Skeletal muscle satellite cell (primary cell): ENCODE results near the gene CCDC159.
A peak's percentile ranks its signal among the peaks of the same experiment; 100 is the strongest.
"Not testable (repeated sequence)": the region's sequence is repeated elsewhere in the genome, so short reads cannot be mapped to it uniquely, and the experiment has no call there.

Source experiments
- H3K27me3 ChIP-seq: 2 replicates; pipeline ENCODE4 v1.7.0; 2013; ENCODE audit warnings: low read length; ENCODE audit not compliant: control insufficient read depth, insufficient read depth
- H3K36me3 ChIP-seq: 2 replicates; pipeline ENCODE4 v1.7.0; 2013; ENCODE audit warnings: mild to moderate bottlenecking, control low read depth, low read length; ENCODE audit not compliant: insufficient read depth
- H3K4me1 ChIP-seq: 2 replicates; pipeline ENCODE4 v1.7.0; 2013; ENCODE audit warnings: low read length; ENCODE audit not compliant: control insufficient read depth, insufficient read depth
- H3K4me2 ChIP-seq: 2 replicates; pipeline ENCODE4 v1.7.0; 2013; ENCODE audit warnings: mild to moderate bottlenecking, low read length
- H3K4me3 ChIP-seq: 2 replicates; pipeline ENCODE4 v1.7.0; 2013; ENCODE audit warnings: low read length
- H3K9ac ChIP-seq: 2 replicates; pipeline ENCODE4 v1.7.0; 2013; ENCODE audit warnings: mild to moderate bottlenecking, low read depth, low read length, moderate library complexity
- H3K9me3 ChIP-seq: replicated peaks from 2 replicates; pipeline ENCODE4 v1.7.0; 2013; ENCODE audit warnings: mild to moderate bottlenecking, control low read depth, low read length

CCDC159 gene

GRCh38 chr19:11373885-11374432 is 27.6 kb downstream of the CCDC159 start:
- H3K9ac ChIP-seq: no peak overlapping the region
- peaks cover 38% of the 10 kb centered on the region for H3K4me1 ChIP-seq
- H3K4me3 ChIP-seq: peak overlapping the region; percentile 80
- no peaks in the 10 kb centered on the region for H3K36me3 ChIP-seq
- H3K4me2 ChIP-seq: peak overlapping the region; percentile 82
- no peaks in the 10 kb centered on the region for H3K9me3 ChIP-seq
- no peaks in the 10 kb centered on the region for H3K27me3 ChIP-seq

- peak within 1 kb of the TSS; percentile 80 for H3K4me3 ChIP-seq
- H3K9me3 ChIP-seq: no peaks in the 10 kb centered on the region
- peak within 1 kb of the TSS; percentile 82 for H3K4me2 ChIP-seq
- H3K36me3 ChIP-seq: no peaks in the 10 kb centered on the region
- peak within 1 kb of the TSS; percentile 85 for H3K9ac ChIP-seq
- peaks cover 39% of the 10 kb centered on the region for H3K4me1 ChIP-seq
- no peaks in the 10 kb centered on the region for H3K27me3 ChIP-seq
These were observed 28.3 kb downstream of the CCDC159 start, which contains the start of gene SWSAP1 for GRCh38 chr19:11374433-11375142. Gene SWSAP1 (plus strand): TSS chr19:11374666. CDS start chr19:11374681, 15 bp downstream.

- peak overlapping the region; percentile 80 for H3K4me3 ChIP-seq
- H3K9me3 ChIP-seq: no peaks in the 10 kb centered on the region
- H3K4me1 ChIP-seq: peaks cover 41% of the 10 kb centered on the region
- peak overlapping the region; percentile 72 for H3K9ac ChIP-seq
- peak overlapping the region; percentile 82 for H3K4me2 ChIP-seq
- no peaks in the 10 kb centered on the region for H3K36me3 ChIP-seq
- no peaks in the 10 kb centered on the region for H3K27me3 ChIP-seq
These were observed 29.0 kb downstream of the CCDC159 start for GRCh38 chr19:11375143-11375948.

- H3K27me3 ChIP-seq: no peaks in the 10 kb centered on the region
- H3K4me1 ChIP-seq: peaks cover 55% of the 10 kb centered on the region
- no peak overlapping the region for H3K4me3 ChIP-seq
- H3K9me3 ChIP-seq: no peaks in the 10 kb centered on the region
- no peaks in the 10 kb centered on the region for H3K36me3 ChIP-seq
- H3K9ac ChIP-seq: peak overlapping the region; percentile 1
- H3K4me2 ChIP-seq: peak overlapping the region; percentile 30
These were observed 30.9 kb downstream of the CCDC159 start for GRCh38 chr19:11377237-11377636.

- Histone ChIP-seq H3K4me1 (peaks cover 55% of the 10 kb centered on the region), H3K27me3 (peaks cover 3% of the 10 kb centered on the region)
These were observed 31.4 kb downstream of the CCDC159 start for GRCh38 chr19:11377756-11378155.

GRCh38 chr19:11378319-11379189 is 32.2 kb downstream of the CCDC159 start:
- Histone ChIP-seq H3K4me1 (peaks cover 61% of the 10 kb centered on the region), H3K9me3 (no peaks in the 10 kb centered on the region), H3K9ac (no peak overlapping the region), H3K4me3 (peak overlapping the region; percentile 54), H3K27me3 (peaks cover 6% of the 10 kb centered on the region), H3K36me3 (no peaks in the 10 kb centered on the region), H3K4me2 (peak overlapping the region; percentile 75)

More at GRCh38 chr19:11377756-11378155, 31.4 kb downstream of the CCDC159 start:
- Histone ChIP-seq H3K9ac (no peak overlapping the region), H3K9me3 (no peaks in the 10 kb centered on the region), H3K4me3 (no peak overlapping the region), H3K4me2 (peak overlapping the region; percentile 75), H3K36me3 (no peaks in the 10 kb centered on the region)

- not testable (repeated sequence) for H3K4me2 ChIP-seq, H3K9ac ChIP-seq, H3K36me3 ChIP-seq, H3K27me3 ChIP-seq, H3K9me3 ChIP-seq, H3K4me3 ChIP-seq
- H3K4me1 ChIP-seq: peaks cover 61% of the 10 kb centered on the region
These were observed 33.0 kb downstream of the CCDC159 start for GRCh38 chr19:11379269-11379845.

GRCh38 chr19:11379857-11380350 is 33.6 kb downstream of the CCDC159 start:
- Histone ChIP-seq H3K36me3 (no peaks in the 10 kb centered on the region), H3K9me3 (no peaks in the 10 kb centered on the region), H3K27me3 (peaks cover 6% of the 10 kb centered on the region), H3K4me1 (peaks cover 61% of the 10 kb centered on the region), H3K9ac (no peak overlapping the region), H3K4me2 (peak overlapping the region; percentile 98), H3K4me3 (peak overlapping the region; percentile 80)

GRCh38 chr19:11380653-11381537 is 34.6 kb downstream of the CCDC159 start:
- H3K4me3 ChIP-seq: peak overlapping the region; percentile 80
- peaks cover 52% of the 10 kb centered on the region for H3K4me1 ChIP-seq

More at GRCh38 chr19:11380653-11381537, 34.6 kb downstream of the CCDC159 start:
- Histone ChIP-seq H3K36me3 (no peaks in the 10 kb centered on the region), H3K4me2 (peak overlapping the region; percentile 98), H3K27me3 (peaks cover 6% of the 10 kb centered on the region), H3K9ac (peak overlapping the region; percentile 70), H3K9me3 (no peaks in the 10 kb centered on the region)
